HepG2 (cell line): ENCODE data around the gene GPR137. TPM values are rescaled to one million over a fixed set of nuclear protein-coding genes. Genes with fewer than 3 reads are reported as not detected.

Experiments used
- BCL6 ChIP-seq: IDR thresholded peaks from 2 replicates; pipeline ENCODE4 v1.6.1; 2016; ENCODE audit warnings: missing genetic modification reagents, missing compliant biosample characterization
- HIVEP1 ChIP-seq: sonication (generic); formaldehyde crosslinking; IDR thresholded peaks from 2 replicates; pipeline ENCODE4 v1.4.0; 2020; ENCODE audit warnings: mild to moderate bottlenecking, missing genetic modification reagents
- KLF12 ChIP-seq: sonication (generic); formaldehyde crosslinking; IDR thresholded peaks from 2 replicates; pipeline ENCODE4 v1.4.0; 2020; ENCODE audit warnings: missing genetic modification reagents, borderline replicate concordance
- REPIN1 ChIP-seq: sonication (generic); formaldehyde crosslinking; IDR thresholded peaks from 2 replicates; pipeline ENCODE4 v1.8.0; 2022; ENCODE audit warnings: missing genetic modification reagents, low read depth, mild to moderate bottlenecking, borderline replicate concordance
- SOX13 ChIP-seq, 3 experiments: fragments of 450-650 bp in 1 of 3; sonication (generic) in 1 of 3; formaldehyde crosslinking in 1 of 3; IDR thresholded peaks in 2 of 3; conservative IDR thresholded peaks in 1 of 3; 2 replicates each; pipeline versions ENCODE4 v1.5.0 to v1.6.1; 2016 to 2020; ENCODE audit warnings: antibody characterized with exemption in 1 of 3, mild to moderate bottlenecking in 1 of 3, missing compliant biosample characterization in 1 of 3, missing genetic modification reagents in 1 of 3, moderate library complexity in 1 of 3
- SP5 ChIP-seq: IDR thresholded peaks from 2 replicates; pipeline ENCODE4 v1.6.1; 2016; ENCODE audit warnings: low read depth, borderline replicate concordance
- SUZ12 ChIP-seq: fragments of 150-350 bp; IDR thresholded peaks from 2 replicates; pipeline ENCODE4 v1.6.1; 2014; ENCODE audit warnings: low read depth, low read length
- TBX2 ChIP-seq: sonication (generic); formaldehyde crosslinking; IDR thresholded peaks from 2 replicates; pipeline ENCODE4 v1.5.0; 2020; ENCODE audit warnings: missing genetic modification reagents, mild to moderate bottlenecking, borderline replicate concordance
- ZFP36L2 ChIP-seq: sonication (generic); formaldehyde crosslinking; IDR thresholded peaks from 2 replicates; pipeline ENCODE4 v1.4.0; 2020; ENCODE audit warnings: missing genetic modification reagents
- ZNF264 ChIP-seq: sonication (generic); formaldehyde crosslinking; IDR thresholded peaks from 2 replicates; pipeline ENCODE4 v1.4.0; 2020; ENCODE audit warnings: missing genetic modification reagents
- ZNF382 ChIP-seq: sonication (generic); formaldehyde crosslinking; IDR thresholded peaks from 2 replicates; pipeline ENCODE4 v1.5.0; 2020; ENCODE audit warnings: missing genetic modification reagents, mild to moderate bottlenecking, borderline replicate concordance
- polyA plus RNA-seq, 8 experiments: library from polyadenylated mRNA; depleted of rRNA in 3 of 8; stranded (reverse) in 7 of 8; unstranded in 1 of 8; fragments of >200 nt; fragmentation: Illumina TruSeq in 4 of 8; extraction: Trizol in 4 of 8; gene quantifications; 2 replicates each; pipeline versions ENCODE4 v1.2.1 to v1.2.3, GENCODE V29; 2011 to 2016; ENCODE audit warnings: low read depth in 4 of 8, missing spikeins in 1 of 8, mixed read lengths in 1 of 8; ENCODE audit not compliant: insufficient read depth in 1 of 8
- total RNA-seq, 5 experiments: library from RNA; depleted of rRNA; stranded (reverse); fragments of >200 nt; fragmentation: Illumina TruSeq; extraction: Trizol; gene quantifications; 2 replicates each; pipeline ENCODE4 v1.2.3, GENCODE V29; 2016; ENCODE audit warnings: low read depth in 1 of 5
- TF ChIP-seq, protein P1 (sequence below), 2 experiments: sonication (generic) in 1 of 2; formaldehyde crosslinking in 1 of 2; IDR thresholded peaks; 2 replicates each; pipeline versions ENCODE4 v1.6.1 to v1.9.0; 2014 to 2022; ENCODE audit warnings: antibody characterized with exemption in 1 of 2, borderline replicate concordance in 1 of 2, inconsistent platforms in 1 of 2, low read depth in 1 of 2, missing genetic modification reagents in 1 of 2
- TF ChIP-seq, protein P2 (sequence below): sonication (generic); formaldehyde crosslinking; IDR thresholded peaks from 2 replicates; pipeline ENCODE4 v1.8.1; 2022; ENCODE audit warnings: low read depth, mild to moderate bottlenecking, missing genetic modification reagents
- TF ChIP-seq, protein P3 (sequence below), 2 experiments: sonication (generic) in 1 of 2; formaldehyde crosslinking in 1 of 2; IDR thresholded peaks; 2 replicates each; pipeline versions ENCODE4 v1.4.0 to v1.6.1; 2018 to 2020; ENCODE audit warnings: missing genetic modification reagents in 2 of 2, borderline replicate concordance in 1 of 2, low read depth in 1 of 2, mild to moderate bottlenecking in 1 of 2, missing biosample characterization in 1 of 2
- TF ChIP-seq, protein P4 (sequence below): sonication (generic); formaldehyde crosslinking; IDR thresholded peaks from 2 replicates; pipeline ENCODE4 v1.8.0; 2022; ENCODE audit warnings: mild to moderate bottlenecking, missing genetic modification reagents, moderate library complexity

The GPR137 gene
- total and polyA plus RNA-seq, 2 of the 13 experiments (the other 11 are each of a cell fraction or from before 2014, with no cell fraction given), result 8.5 to 13.2 TPM

DNA sequence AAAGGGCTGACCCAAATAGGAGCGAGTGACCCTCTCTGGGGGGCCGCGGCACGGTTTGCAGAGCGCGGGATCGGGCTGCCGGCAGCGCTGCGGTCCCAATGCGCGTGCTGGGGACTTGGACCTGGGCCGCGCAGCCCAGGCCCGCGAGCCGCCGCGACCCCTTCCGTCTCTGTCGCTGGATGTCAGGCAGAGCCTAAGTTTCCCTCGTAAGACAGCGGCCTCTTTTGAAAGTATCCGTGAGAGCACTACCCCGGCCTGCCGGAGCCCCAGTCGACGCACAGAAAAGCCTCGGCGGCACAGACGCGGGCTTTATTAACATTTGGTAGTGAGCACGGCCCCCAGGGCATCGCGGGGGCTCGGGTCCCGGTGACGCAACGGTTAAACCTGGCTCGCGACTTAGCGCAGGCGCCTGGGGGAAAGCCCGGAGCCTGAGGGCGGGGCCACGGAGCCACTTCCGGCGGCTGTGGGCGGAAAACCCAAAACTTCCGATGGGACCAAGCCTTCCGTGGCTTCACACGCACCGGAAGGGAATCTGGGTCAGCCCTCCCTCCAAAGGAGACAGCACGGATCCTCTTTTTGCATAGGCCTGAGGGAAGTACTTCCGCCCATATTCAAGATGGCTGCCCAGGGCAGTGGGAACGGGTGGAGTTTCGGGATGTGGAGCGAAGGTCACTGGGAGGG, 16.0 kb upstream of the GPR137 start (continued):
- TF ChIP-seq, protein P1, sequence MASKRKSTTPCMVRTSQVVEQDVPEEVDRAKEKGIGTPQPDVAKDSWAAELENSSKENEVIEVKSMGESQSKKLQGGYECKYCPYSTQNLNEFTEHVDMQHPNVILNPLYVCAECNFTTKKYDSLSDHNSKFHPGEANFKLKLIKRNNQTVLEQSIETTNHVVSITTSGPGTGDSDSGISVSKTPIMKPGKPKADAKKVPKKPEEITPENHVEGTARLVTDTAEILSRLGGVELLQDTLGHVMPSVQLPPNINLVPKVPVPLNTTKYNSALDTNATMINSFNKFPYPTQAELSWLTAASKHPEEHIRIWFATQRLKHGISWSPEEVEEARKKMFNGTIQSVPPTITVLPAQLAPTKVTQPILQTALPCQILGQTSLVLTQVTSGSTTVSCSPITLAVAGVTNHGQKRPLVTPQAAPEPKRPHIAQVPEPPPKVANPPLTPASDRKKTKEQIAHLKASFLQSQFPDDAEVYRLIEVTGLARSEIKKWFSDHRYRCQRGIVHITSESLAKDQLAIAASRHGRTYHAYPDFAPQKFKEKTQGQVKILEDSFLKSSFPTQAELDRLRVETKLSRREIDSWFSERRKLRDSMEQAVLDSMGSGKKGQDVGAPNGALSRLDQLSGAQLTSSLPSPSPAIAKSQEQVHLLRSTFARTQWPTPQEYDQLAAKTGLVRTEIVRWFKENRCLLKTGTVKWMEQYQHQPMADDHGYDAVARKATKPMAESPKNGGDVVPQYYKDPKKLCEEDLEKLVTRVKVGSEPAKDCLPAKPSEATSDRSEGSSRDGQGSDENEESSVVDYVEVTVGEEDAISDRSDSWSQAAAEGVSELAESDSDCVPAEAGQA (IDR thresholded peaks at IDR 0.05; ENCODE audit: low read depth), result peak; percentile 97
- TF ChIP-seq, protein P1 (CRISPR knock-in tag; IDR thresholded peaks at IDR 0.05; ENCODE audit: borderline replicate concordance), result no peak; the same call in 1 of the 2 replicates
- TF ChIP-seq, protein P2, sequence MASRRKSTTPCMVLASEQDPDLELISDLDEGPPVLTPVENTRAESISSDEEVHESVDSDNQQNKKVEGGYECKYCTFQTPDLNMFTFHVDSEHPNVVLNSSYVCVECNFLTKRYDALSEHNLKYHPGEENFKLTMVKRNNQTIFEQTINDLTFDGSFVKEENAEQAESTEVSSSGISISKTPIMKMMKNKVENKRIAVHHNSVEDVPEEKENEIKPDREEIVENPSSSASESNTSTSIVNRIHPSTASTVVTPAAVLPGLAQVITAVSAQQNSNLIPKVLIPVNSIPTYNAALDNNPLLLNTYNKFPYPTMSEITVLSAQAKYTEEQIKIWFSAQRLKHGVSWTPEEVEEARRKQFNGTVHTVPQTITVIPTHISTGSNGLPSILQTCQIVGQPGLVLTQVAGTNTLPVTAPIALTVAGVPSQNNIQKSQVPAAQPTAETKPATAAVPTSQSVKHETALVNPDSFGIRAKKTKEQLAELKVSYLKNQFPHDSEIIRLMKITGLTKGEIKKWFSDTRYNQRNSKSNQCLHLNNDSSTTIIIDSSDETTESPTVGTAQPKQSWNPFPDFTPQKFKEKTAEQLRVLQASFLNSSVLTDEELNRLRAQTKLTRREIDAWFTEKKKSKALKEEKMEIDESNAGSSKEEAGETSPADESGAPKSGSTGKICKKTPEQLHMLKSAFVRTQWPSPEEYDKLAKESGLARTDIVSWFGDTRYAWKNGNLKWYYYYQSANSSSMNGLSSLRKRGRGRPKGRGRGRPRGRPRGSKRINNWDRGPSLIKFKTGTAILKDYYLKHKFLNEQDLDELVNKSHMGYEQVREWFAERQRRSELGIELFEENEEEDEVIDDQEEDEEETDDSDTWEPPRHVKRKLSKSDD (CRISPR knock-in tag), result no peak; the same call in 1 of the 2 replicates
- TF ChIP-seq, protein P3, sequence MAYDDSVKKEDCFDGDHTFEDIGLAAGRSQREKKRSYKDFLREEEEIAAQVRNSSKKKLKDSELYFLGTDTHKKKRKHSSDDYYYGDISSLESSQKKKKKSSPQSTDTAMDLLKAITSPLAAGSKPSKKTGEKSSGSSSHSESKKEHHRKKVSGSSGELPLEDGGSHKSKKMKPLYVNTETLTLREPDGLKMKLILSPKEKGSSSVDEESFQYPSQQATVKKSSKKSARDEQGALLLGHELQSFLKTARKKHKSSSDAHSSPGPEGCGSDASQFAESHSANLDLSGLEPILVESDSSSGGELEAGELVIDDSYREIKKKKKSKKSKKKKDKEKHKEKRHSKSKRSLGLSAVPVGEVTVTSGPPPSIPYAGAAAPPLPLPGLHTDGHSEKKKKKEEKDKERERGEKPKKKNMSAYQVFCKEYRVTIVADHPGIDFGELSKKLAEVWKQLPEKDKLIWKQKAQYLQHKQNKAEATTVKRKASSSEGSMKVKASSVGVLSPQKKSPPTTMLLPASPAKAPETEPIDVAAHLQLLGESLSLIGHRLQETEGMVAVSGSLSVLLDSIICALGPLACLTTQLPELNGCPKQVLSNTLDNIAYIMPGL (CRISPR knock-in tag; IDR thresholded peaks at IDR 0.05; ENCODE audit: borderline replicate concordance in 1 of 2, low read depth in 1 of 2), result peak; percentile 44 to 74; a peak in 3 of 4 replicates
- peak; percentile 31; the same call in 1 of the 2 replicates for TF ChIP-seq REPIN1 (CRISPR knock-in tag)
- TF ChIP-seq ZFP36L2, result no peak
- TF ChIP-seq, protein P4, sequence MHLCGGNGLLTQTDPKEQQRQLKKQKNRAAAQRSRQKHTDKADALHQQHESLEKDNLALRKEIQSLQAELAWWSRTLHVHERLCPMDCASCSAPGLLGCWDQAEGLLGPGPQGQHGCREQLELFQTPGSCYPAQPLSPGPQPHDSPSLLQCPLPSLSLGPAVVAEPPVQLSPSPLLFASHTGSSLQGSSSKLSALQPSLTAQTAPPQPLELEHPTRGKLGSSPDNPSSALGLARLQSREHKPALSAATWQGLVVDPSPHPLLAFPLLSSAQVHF, result no peak; the same call in 1 of the 2 replicates
- no peak for TF ChIP-seq SOX13 (IDR thresholded peaks at IDR 0.05)
- TF ChIP-seq SOX13 (CRISPR knock-in tag; conservative IDR thresholded peaks at IDR 0.05 in 1 of 2, IDR thresholded peaks at IDR 0.05 in 1 of 2), result peak in 1 of 2 experiments; percentile 33; a peak in 2 of 4 replicates
- TF ChIP-seq KLF12 (CRISPR knock-in tag), result peak; percentile 92
- peak; percentile 70 for TF ChIP-seq TBX2 (CRISPR knock-in tag)
- no peak for TF ChIP-seq ZNF264 (CRISPR knock-in tag)
- TF ChIP-seq ZNF382 (CRISPR knock-in tag), result no peak
- no peak; the same call in 1 of the 2 replicates for TF ChIP-seq BCL6 (CRISPR knock-in tag)
- no peak for TF ChIP-seq SUZ12
- TF ChIP-seq HIVEP1 (CRISPR knock-in tag), result peak; percentile 25; the same call in 1 of the 2 replicates
- TF ChIP-seq SP5 (CRISPR knock-in tag), result peak; percentile 88
